Naive B cell (primary cell): ENCODE results near the gene GABRA4. TPM values are rescaled to one million over a fixed set of nuclear protein-coding genes. Genes with fewer than 3 reads are reported as not detected.

ENCODE experiments used
- ATAC-seq, 2 donors: fragments of 150-1000 bp; cut with Tn5 transposase; 2 replicates each; pipeline ENCODE4 v1.10.0; 2021; ENCODE audit warnings: low read depth in 2 of 2, mild to moderate bottlenecking in 2 of 2, moderate library complexity in 2 of 2
- DNase-seq: peaks from one replicate; pipeline ENCODE4 v3.0.0; 2022
- H3K27ac Mint-ChIP-seq, 6 donors: one replicate each; pipeline ENCODE4 v1.8.0; 2020 to 2022; ENCODE audit warnings: mild to moderate bottlenecking in 6 of 6, mixed read lengths in 6 of 6, moderate library complexity in 5 of 6, inconsistent platforms in 2 of 6
- H3K27me3 Mint-ChIP-seq, 3 donors: one replicate each; pipeline ENCODE4 v1.8.0; 2021 to 2022; ENCODE audit warnings: mixed read lengths in 3 of 3, mild to moderate bottlenecking in 1 of 3
- H3K36me3 Mint-ChIP-seq, 2 donors: one replicate each; pipeline ENCODE4 v1.8.0; 2020 to 2022; ENCODE audit warnings: mixed read lengths in 2 of 2, inconsistent platforms in 1 of 2, mild to moderate bottlenecking in 1 of 2
- H3K4me1 Mint-ChIP-seq, 3 donors: one replicate each; pipeline ENCODE4 v1.8.0; 2020 to 2022; ENCODE audit warnings: mixed read lengths in 3 of 3, inconsistent platforms in 1 of 3, mild to moderate bottlenecking in 1 of 3, moderate library complexity in 1 of 3
- H3K4me3 Mint-ChIP-seq, 8 donors: one replicate each; pipeline ENCODE4 v1.8.0; 2020 to 2022; ENCODE audit warnings: mild to moderate bottlenecking in 8 of 8, mixed read lengths in 8 of 8, moderate library complexity in 8 of 8, inconsistent platforms in 2 of 8
- H3K9me3 Mint-ChIP-seq, 7 donors: one replicate each; pipeline ENCODE4 v1.8.0; 2020 to 2022; ENCODE audit warnings: mixed read lengths in 7 of 7, mild to moderate bottlenecking in 5 of 7, inconsistent platforms in 2 of 7, moderate library complexity in 1 of 7
- polyA plus RNA-seq, 6 donors: library from polyadenylated mRNA; unstranded; fragments of 300-500 nt; fragmentation: Illumina TruSeq; gene quantifications; one replicate each; pipeline ENCODE4 v1.2.3, GENCODE V29; 2021; ENCODE audit warnings: low read depth in 6 of 6

Gene GABRA4
- polyA plus RNA-seq, 6 donors from 2014 or later, result not detected

GRCh38 chr4:46937493-46937892 is 55.9 kb downstream of the GABRA4 start:
- no peaks in the 10 kb centered on the region for H3K4me1 Mint-ChIP-seq
- no peak for DNase-seq
- no peak for ATAC-seq
- no peak overlapping the region for H3K4me3 Mint-ChIP-seq
- no peaks in the 10 kb centered on the region for H3K9me3 Mint-ChIP-seq
- no peak overlapping the region for H3K27ac Mint-ChIP-seq
- no peaks in the 10 kb centered on the region for H3K36me3 Mint-ChIP-seq
- H3K27me3 Mint-ChIP-seq, result peaks cover 0 to 4% (median 0%) of the 10 kb centered on the region in 3 donors

- Mint-ChIP-seq H3K9me3 (no peaks in the 10 kb centered on the region), H3K27ac (no peak overlapping the region), H3K36me3 (no peaks in the 10 kb centered on the region), H3K4me1 (no peaks in the 10 kb centered on the region), H3K27me3 (peaks cover 0 to 10% (median 0%) of the 10 kb centered on the region in 3 donors), H3K4me3 (no peak overlapping the region)
- DNase-seq (no peak), ATAC-seq (no peak)
These were observed 58.7 kb downstream of the GABRA4 start for GRCh38 chr4:46934726-46935125.

- Mint-ChIP-seq H3K27me3 (peaks cover 0 to 10% (median 0%) of the 10 kb centered on the region in 3 donors), H3K4me1 (no peaks in the 10 kb centered on the region)
These were observed 59.7 kb downstream of the GABRA4 start for GRCh38 chr4:46933686-46934085.

GRCh38 chr4:46931981-46932380 is 61.4 kb downstream of the GABRA4 start:
- no peaks in the 10 kb centered on the region for H3K9me3 Mint-ChIP-seq
- H3K36me3 Mint-ChIP-seq, result no peaks in the 10 kb centered on the region
- H3K4me3 Mint-ChIP-seq, result no peak overlapping the region
- no peaks in the 10 kb centered on the region for H3K4me1 Mint-ChIP-seq
- no peak overlapping the region for H3K27ac Mint-ChIP-seq
- H3K27me3 Mint-ChIP-seq, result peaks cover 0 to 10% (median 0%) of the 10 kb centered on the region in 3 donors
- DNase-seq, result no peak
- no peak for ATAC-seq

More at GRCh38 chr4:46933686-46934085, 59.7 kb downstream of the GABRA4 start:
- no peak for ATAC-seq
- DNase-seq, result no peak
- Mint-ChIP-seq H3K36me3 (no peaks in the 10 kb centered on the region), H3K9me3 (no peaks in the 10 kb centered on the region), H3K4me3 (no peak overlapping the region), H3K27ac (no peak overlapping the region)

GRCh38 chr4:46930891-46931290 is 62.5 kb downstream of the GABRA4 start:
- Mint-ChIP-seq H3K9me3 (no peaks in the 10 kb centered on the region), H3K4me3 (no peak overlapping the region), H3K27ac (no peak overlapping the region), H3K36me3 (no peaks in the 10 kb centered on the region), H3K4me1 (no peaks in the 10 kb centered on the region), H3K27me3 (peaks cover 0 to 10% (median 0%) of the 10 kb centered on the region in 3 donors)
- DNase-seq (no peak), ATAC-seq (no peak)

- DNase-seq (no peak), ATAC-seq (no peak)
- Mint-ChIP-seq H3K4me3 (no peak overlapping the region), H3K36me3 (no peaks in the 10 kb centered on the region), H3K27ac (no peak overlapping the region), H3K4me1 (no peaks in the 10 kb centered on the region), H3K27me3 (peaks cover 0 to 6% (median 0%) of the 10 kb centered on the region in 3 donors), H3K9me3 (no peaks in the 10 kb centered on the region)
These were observed 66.2 kb downstream of the GABRA4 start for GRCh38 chr4:46927201-46927600.

- ATAC-seq, result no peak
- Mint-ChIP-seq H3K4me3 (no peak overlapping the region), H3K36me3 (no peaks in the 10 kb centered on the region), H3K27me3 (no peaks in the 10 kb centered on the region), H3K27ac (no peak overlapping the region), H3K4me1 (no peaks in the 10 kb centered on the region), H3K9me3 (no peaks in the 10 kb centered on the region)
- DNase-seq, result no peak
These were observed 68.4 kb downstream of the GABRA4 start for GRCh38 chr4:46924789-46925529.

- no peaks in the 10 kb centered on the region for H3K4me1 Mint-ChIP-seq
- H3K36me3 Mint-ChIP-seq, result no peaks in the 10 kb centered on the region
- DNase-seq (no peak), ATAC-seq (no peak)
- no peaks in the 10 kb centered on the region for H3K9me3 Mint-ChIP-seq
- no peak overlapping the region for H3K4me3 Mint-ChIP-seq
- no peaks in the 10 kb centered on the region for H3K27me3 Mint-ChIP-seq
- no peak overlapping the region for H3K27ac Mint-ChIP-seq
These were observed 71.2 kb downstream of the GABRA4 start for GRCh38 chr4:46922205-46922604.

- no peaks in the 10 kb centered on the region for H3K36me3 Mint-ChIP-seq
These were observed 84.3 kb downstream of the GABRA4 start, which contains the start of gene COX7B2 for GRCh38 chr4:46909078-46909477. Gene COX7B2, minus strand, starts transcription at chr4:46909245. Its CDS starts 174,053 bp downstream, at chr4:46735192.

GRCh38 chr4:46908148-46908547 is 85.2 kb downstream of the GABRA4 start:
- H3K9me3 Mint-ChIP-seq, result peaks cover 0 to 9% (median 4%) of the 10 kb centered on the region in 7 donors
- H3K36me3 Mint-ChIP-seq, result no peaks in the 10 kb centered on the region
- no peak for ATAC-seq

More at GRCh38 chr4:46909078-46909477, 84.3 kb downstream of the GABRA4 start, which contains the start of gene COX7B2:
- no peaks in the 10 kb centered on the region for H3K4me1 Mint-ChIP-seq
- ATAC-seq, result no peak
- no peak within 1 kb of the TSS for H3K4me3 Mint-ChIP-seq
- no peaks in the 10 kb centered on the region for H3K27me3 Mint-ChIP-seq
- no peak within 1 kb of the TSS for H3K27ac Mint-ChIP-seq
- no peak for DNase-seq
- peaks cover 0 to 9% (median 4%) of the 10 kb centered on the region in 7 donors for H3K9me3 Mint-ChIP-seq

GRCh38 chr4:46900082-46900481 is 93.3 kb downstream of the GABRA4 start:
- DNase-seq (no peak), ATAC-seq (no peak)
- Mint-ChIP-seq H3K4me1 (no peaks in the 10 kb centered on the region), H3K27ac (no peak overlapping the region), H3K9me3 (peaks cover 0 to 3% (median 0%) of the 10 kb centered on the region in 7 donors), H3K4me3 (no peak overlapping the region), H3K36me3 (no peaks in the 10 kb centered on the region), H3K27me3 (no peaks in the 10 kb centered on the region)

More at GRCh38 chr4:46908148-46908547, 85.2 kb downstream of the GABRA4 start:
- no peak overlapping the region for H3K4me3 Mint-ChIP-seq
- no peaks in the 10 kb centered on the region for H3K27me3 Mint-ChIP-seq
- no peaks in the 10 kb centered on the region for H3K4me1 Mint-ChIP-seq
- H3K27ac Mint-ChIP-seq, result peak overlapping the region in 1 of 6 donors; percentile 27
- no peak for DNase-seq

- Mint-ChIP-seq H3K27me3 (no peaks in the 10 kb centered on the region), H3K4me3 (no peak overlapping the region), H3K27ac (no peak overlapping the region), H3K4me1 (no peaks in the 10 kb centered on the region), H3K9me3 (peaks cover 0 to 15% (median 3%) of the 10 kb centered on the region in 7 donors), H3K36me3 (no peaks in the 10 kb centered on the region)
- no peak for ATAC-seq
- DNase-seq, result no peak
These were observed 98.6 kb downstream of the GABRA4 start for GRCh38 chr4:46894826-46895225.

- Mint-ChIP-seq H3K36me3 (no peaks in the 10 kb centered on the region), H3K4me3 (no peak overlapping the region), H3K4me1 (no peaks in the 10 kb centered on the region), H3K27ac (no peak overlapping the region), H3K9me3 (peaks cover 0 to 15% (median 2%) of the 10 kb centered on the region in 7 donors), H3K27me3 (no peaks in the 10 kb centered on the region)
- ATAC-seq (no peak), DNase-seq (no peak)
These were observed 103.3 kb downstream of the GABRA4 start for GRCh38 chr4:46890056-46890455.

GRCh38 chr4:46889410-46889809 is 104.0 kb downstream of the GABRA4 start:
- Mint-ChIP-seq H3K36me3 (no peaks in the 10 kb centered on the region), H3K27me3 (no peaks in the 10 kb centered on the region), H3K27ac (no peak overlapping the region), H3K4me1 (no peaks in the 10 kb centered on the region), H3K9me3 (peaks cover 0 to 15% (median 2%) of the 10 kb centered on the region in 7 donors), H3K4me3 (no peak overlapping the region)
- ATAC-seq, result no peak
- no peak for DNase-seq
